AG09309 (cell line): ENCODE measurements around the gene TP53AIP1.

ENCODE experiments used
- DNase-seq: peaks from one replicate; pipeline ENCODE4 v3.0.0-alpha.2; 2010; ENCODE audit warnings: low read depth
- H3K4me3 ChIP-seq: 2 replicates; pipeline ENCODE4 v1.5.1; 2011; ENCODE audit warnings: mild to moderate bottlenecking, low read depth, low read length, moderate library complexity; ENCODE audit not compliant: control insufficient read depth
- CTCF ChIP-seq: IDR thresholded peaks from 2 replicates; pipeline ENCODE4 v1.5.1; 2011; ENCODE audit warnings: mild to moderate bottlenecking, low read depth, low read length, inconsistent platforms; ENCODE audit not compliant: insufficient read depth, control insufficient read depth; ENCODE audit errors: missing control alignments

Gene TP53AIP1

GRCh38 chr11:128911701-128912100 lies 31.0 kb downstream of the TP53AIP1 start:
- H3K4me3 ChIP-seq: no peak overlapping the region
- no peak for DNase-seq
- no peak for TF ChIP-seq CTCF

GRCh38 chr11:128911239-128911638 lies 31.4 kb downstream of the TP53AIP1 start:
- no peak for DNase-seq
- no peak for TF ChIP-seq CTCF
- H3K4me3 ChIP-seq: no peak overlapping the region

GRCh38 chr11:128910576-128910975 lies 32.1 kb downstream of the TP53AIP1 start:
- no peak for TF ChIP-seq CTCF
- no peak overlapping the region for H3K4me3 ChIP-seq
- no peak for DNase-seq

GRCh38 chr11:128909438-128910125 lies 33.1 kb downstream of the TP53AIP1 start:
- DNase-seq: no peak
- TF ChIP-seq CTCF: no peak
- no peak overlapping the region for H3K4me3 ChIP-seq

- no peak for TF ChIP-seq CTCF
- no peak overlapping the region for H3K4me3 ChIP-seq
- DNase-seq: peak; percentile 18
Observed at GRCh38 chr11:128908391-128909246, 34.1 kb downstream of the TP53AIP1 start.

- no peak overlapping the region for H3K4me3 ChIP-seq
- no peak for TF ChIP-seq CTCF
- DNase-seq: no peak
Observed at GRCh38 chr11:128907585-128907984, 35.1 kb downstream of the TP53AIP1 start.
